NB4 (cell line): ENCODE results near the gene PRPH.

Experiments
- MAX ChIP-seq: IDR thresholded peaks from 2 replicates; pipeline ENCODE4 v1.6.1; 2011; ENCODE audit warnings: low read depth, low read length
- MYC ChIP-seq: IDR thresholded peaks from 2 replicates; pipeline ENCODE4 v1.6.1; 2011; ENCODE audit warnings: low read depth, low read length
- POLR2A ChIP-seq: IDR thresholded peaks from 2 replicates; pipeline ENCODE4 v1.6.1; 2011; ENCODE audit warnings: mild to moderate bottlenecking; ENCODE audit not compliant: insufficient read length; ENCODE audit errors: extremely low read depth
- TF ChIP-seq, protein P1 (sequence below): IDR thresholded peaks from one replicate; pipeline ENCODE4 v1.5.1; 2012; ENCODE audit warnings: low read depth, low read length

DNA sequence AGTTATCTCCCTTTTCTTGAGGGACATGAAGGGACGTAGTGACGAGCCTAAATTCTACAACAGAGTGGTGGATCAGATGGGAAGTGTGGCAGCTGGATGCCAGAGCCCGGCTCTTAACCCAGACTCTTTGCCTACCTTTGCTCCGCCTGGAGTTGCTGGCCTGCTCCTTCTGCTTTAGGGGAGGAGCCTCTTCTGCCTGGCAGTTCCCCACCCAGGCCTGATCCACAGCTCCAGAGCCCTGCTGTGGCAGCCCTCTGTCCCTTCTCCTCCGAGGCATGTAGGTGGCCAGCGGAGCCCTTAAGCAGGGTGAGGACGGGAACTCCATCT, 2.3 kb upstream of the PRPH start:
- TF ChIP-seq, protein P1, sequence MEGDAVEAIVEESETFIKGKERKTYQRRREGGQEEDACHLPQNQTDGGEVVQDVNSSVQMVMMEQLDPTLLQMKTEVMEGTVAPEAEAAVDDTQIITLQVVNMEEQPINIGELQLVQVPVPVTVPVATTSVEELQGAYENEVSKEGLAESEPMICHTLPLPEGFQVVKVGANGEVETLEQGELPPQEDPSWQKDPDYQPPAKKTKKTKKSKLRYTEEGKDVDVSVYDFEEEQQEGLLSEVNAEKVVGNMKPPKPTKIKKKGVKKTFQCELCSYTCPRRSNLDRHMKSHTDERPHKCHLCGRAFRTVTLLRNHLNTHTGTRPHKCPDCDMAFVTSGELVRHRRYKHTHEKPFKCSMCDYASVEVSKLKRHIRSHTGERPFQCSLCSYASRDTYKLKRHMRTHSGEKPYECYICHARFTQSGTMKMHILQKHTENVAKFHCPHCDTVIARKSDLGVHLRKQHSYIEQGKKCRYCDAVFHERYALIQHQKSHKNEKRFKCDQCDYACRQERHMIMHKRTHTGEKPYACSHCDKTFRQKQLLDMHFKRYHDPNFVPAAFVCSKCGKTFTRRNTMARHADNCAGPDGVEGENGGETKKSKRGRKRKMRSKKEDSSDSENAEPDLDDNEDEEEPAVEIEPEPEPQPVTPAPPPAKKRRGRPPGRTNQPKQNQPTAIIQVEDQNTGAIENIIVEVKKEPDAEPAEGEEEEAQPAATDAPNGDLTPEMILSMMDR: no peak
- no peak for TF ChIP-seq POLR2A
- TF ChIP-seq MAX: no peak
- TF ChIP-seq MYC: no peak
